Pulmonary artery endothelial cell (primary cell): ENCODE data around the gene INSL3. TPM values are rescaled to one million over a fixed set of nuclear protein-coding genes. Genes with fewer than 3 reads are reported as not detected.
A peak's percentile ranks its signal among the peaks of the same experiment; 100 is the strongest.
"Not testable (repeated sequence)": the region's sequence is repeated elsewhere in the genome, so short reads cannot be mapped to it uniquely, and the experiment has no call there.

Experiments
- DNase-seq: peaks from one replicate; pipeline ENCODE4 v3.0.0-alpha.2; 2011; ENCODE audit warnings: low read depth, low spot score
- total RNA-seq: library from RNA; depleted of rRNA; stranded (reverse); fragments of >200 nt; gene quantifications from 2 replicates; pipeline ENCODE4 v1.2.3, GENCODE V29; 2014

The INSL3 gene
- total RNA-seq, 1 donor from 2014 or later: not detected

DNA sequence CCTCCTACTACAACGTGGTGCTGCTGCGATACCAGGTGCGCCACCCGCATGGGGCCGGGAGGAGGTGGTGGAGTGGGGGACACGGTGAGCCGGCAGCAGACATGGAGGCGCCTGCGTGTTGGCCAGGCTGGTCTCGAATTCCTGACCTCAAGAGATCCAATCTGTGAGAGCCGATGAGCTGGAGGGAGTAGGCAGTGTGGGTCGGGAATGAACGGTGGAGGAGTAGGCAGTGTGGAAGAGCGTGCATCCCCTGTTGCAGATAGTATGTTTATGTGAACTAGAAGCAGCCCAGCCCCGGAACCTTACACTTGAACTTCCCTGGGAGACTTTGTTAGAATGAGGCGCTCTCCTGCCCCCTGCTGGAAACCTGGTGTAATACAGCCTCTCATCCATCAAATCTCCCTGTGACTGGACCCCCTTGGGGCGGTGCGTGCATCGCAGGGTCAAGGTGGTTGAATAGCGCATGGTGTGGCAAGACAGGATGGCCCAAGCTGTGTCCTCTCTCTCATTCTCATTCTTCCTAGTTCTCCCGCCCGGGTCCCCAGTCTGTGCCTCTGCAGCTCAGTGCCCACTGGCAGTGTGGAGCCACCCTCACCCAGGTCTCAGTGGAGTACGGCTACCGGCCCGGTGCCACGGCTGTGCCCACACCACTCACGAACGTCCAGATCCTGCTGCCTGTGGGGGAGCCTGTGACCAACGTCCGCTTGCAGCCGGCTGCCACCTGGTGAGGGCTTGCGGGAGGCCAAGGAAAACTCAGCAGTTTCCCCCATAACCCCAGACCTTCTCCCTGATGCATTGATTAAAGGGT lies 36.9 kb downstream of the INSL3 start:
- no peak for DNase-seq

DNA sequence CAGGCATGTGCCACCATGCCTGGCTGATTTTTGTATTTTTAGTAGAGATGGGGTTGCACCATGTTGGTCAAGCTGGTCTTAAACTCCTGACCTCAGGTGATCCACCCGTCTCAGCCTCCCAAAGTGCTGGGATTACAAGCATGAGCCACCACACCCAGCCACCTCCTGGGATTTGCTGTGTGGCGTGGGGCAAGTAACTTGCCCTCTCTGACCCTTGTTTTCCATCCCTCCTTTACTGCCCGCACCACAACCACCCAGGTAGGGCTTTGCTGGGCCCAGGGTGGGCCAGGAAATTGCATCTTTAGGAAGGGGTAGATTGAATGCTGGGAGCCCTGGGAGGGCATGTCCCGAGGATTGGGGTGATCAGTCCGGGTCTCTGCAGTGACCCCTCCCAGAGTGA lies 37.6 kb downstream of the INSL3 start:
- DNase-seq: not testable (repeated sequence)

- DNase-seq: no peak
These were observed 40.5 kb downstream of the INSL3 start for GRCh38 chr19:17780781-17781180.

GRCh38 chr19:17778968-17779929 lies 42.1 kb downstream of the INSL3 start:
- no peak for DNase-seq

- no peak for DNase-seq
These were observed 42.9 kb downstream of the INSL3 start for GRCh38 chr19:17778251-17778967.

GRCh38 chr19:17777840-17778239 lies 43.5 kb downstream of the INSL3 start:
- DNase-seq: not testable (repeated sequence)

DNA sequence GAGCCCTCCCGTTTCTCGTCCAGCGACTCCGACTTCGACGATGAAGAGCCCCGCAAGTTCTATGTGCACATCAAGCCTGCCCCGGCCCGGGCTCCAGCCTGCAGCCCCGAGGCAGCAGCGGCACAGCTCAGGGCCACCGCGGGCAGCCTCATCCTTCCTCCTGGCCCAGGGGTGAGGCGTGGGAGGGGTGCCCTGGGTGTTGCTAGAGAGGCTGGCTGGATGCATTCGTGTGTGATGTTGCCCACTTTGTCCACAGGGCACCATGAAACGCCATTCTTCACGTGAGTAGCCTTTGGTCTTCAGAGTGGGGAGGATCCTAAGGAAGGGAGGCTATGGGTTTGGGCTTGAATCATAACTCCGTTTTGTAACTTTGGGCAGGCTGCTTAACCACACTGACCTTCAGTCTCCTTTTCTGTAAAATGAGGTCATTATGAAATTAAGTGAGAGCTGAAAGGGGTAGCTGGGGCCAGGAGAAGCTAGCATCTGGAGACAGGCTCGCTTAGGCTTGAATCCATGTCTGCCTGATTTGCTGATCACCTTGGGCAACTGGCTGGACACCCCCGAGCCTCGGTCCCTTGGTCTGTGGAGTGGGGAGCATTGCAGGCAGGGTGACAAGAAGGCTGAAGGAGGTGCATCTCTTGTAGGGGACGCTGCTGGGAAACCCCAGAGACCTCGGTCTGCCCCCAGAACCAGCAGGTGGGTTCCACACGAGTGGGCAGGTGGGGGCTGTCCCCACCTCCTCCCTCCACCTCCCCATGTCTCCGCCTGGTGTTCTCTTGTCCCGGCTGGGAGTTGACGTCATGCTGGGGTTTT lies 45.1 kb downstream of the INSL3 start:
- no peak for DNase-seq

DNA sequence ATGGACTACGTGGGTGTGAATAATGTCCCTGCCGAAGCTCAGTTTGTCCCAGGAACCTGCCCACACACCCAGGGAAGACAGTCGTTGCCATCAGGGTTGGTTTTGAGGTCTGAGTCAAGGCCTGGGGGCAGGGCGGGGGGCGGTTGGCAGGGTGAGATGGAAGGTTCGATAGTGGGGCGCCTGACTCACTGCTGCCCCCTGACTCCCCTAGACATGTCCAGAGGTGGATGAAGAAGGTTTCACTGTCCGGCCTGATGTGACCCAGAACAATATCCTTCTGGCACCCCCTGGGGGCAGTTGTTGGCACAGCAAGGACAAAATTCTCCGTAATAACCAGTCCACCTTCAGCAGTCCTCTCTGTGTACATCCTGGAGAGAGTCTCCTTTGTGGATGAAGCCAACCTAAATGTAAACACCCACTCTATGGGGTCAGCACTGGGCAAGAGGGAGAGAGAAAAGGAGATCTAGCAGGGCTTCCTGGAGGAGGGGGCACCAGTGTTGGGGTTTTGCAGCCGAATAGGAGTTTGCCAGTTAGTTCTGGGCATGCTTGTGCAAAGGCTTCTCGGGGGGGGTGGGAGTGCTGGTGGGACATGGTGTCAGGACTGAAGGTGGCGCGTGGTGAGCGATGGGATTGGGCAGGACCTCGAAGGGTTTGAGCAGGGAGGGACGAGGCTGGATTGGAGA lies 45.9 kb downstream of the INSL3 start:
- no peak for DNase-seq

- DNase-seq: no peak
These were observed 49.1 kb downstream of the INSL3 start for GRCh38 chr19:17772172-17772571.

- no peak for DNase-seq
These were observed 50.7 kb downstream of the INSL3 start for GRCh38 chr19:17770613-17771012.

DNA sequence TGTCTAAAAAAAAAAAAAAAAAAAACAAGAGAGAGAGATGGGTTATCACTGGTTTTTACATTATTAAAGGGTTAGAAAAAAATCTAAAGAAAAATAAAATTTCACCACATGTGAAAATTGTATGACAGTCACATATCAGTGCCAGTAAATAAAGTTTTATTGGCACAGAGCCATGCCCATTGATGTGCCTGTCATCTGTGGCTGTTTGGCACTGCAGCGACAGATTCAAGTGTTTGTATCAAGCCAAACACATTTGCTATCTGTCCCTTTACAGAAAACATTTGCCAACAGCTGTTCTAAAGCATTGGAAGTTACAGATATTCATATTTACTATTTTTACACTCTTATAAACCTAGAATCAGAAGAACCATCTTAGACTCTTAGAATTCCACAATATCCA lies 53.8 kb downstream of the INSL3 start:
- no peak for DNase-seq

GRCh38 chr19:17766543-17767131 lies 54.7 kb downstream of the INSL3 start:
- peak; percentile 50 for DNase-seq

Other genes starting within 250 kb of the INSL3 start
- gene UNC13A, start 133.2 kb downstream of the INSL3 start, total RNA-seq: under 0.01 TPM in 1 of 2 replicates, not detected in the other
- gene MAP1S, start 102.0 kb downstream of the INSL3 start, total RNA-seq: 40.8 and 52.6 TPM in 2 replicates
- gene FCHO1, start 70.0 kb downstream of the INSL3 start, total RNA-seq: 0.56 and 1.1 TPM in 2 replicates
- gene B3GNT3, start 26.4 kb downstream of the INSL3 start, total RNA-seq: not detected in 2 replicates
- 1.6 and 3.0 TPM in 2 replicates for gene JAK3, start 26.5 kb upstream of the INSL3 start, total RNA-seq
- gene RPL18A, start 38.4 kb upstream of the INSL3 start, total RNA-seq: 1,161 and 1,468 TPM in 2 replicates
- not detected in 2 replicates for gene SLC5A5, start 50.4 kb upstream of the INSL3 start, total RNA-seq
- gene CCDC124, start 111.5 kb upstream of the INSL3 start, total RNA-seq: 57.0 and 65.4 TPM in 2 replicates
- under 0.01 TPM in 1 of 2 replicates, not detected in the other for gene KCNN1, start 145.6 kb upstream of the INSL3 start, total RNA-seq
- 10.3 and 15.5 TPM in 2 replicates for gene ARRDC2, start 186.7 kb upstream of the INSL3 start, total RNA-seq